Mesenchymal stem cell (in vitro differentiated cells and primary cell): Measurements from ENCODE around the gene TXNRD1.

ENCODE experiments used
- DNase-seq: peaks from one replicate; pipeline ENCODE4 v3.0.0-alpha.2; 2013
- H2AFZ ChIP-seq: one replicate; pipeline ENCODE4 v1.6.1; 2013; ENCODE audit warnings: low read depth, mild to moderate bottlenecking, control low read depth, inconsistent platforms, low read length, moderate library complexity
- H2AK5ac ChIP-seq: 2 replicates; pipeline ENCODE4 v1.6.1; 2013; ENCODE audit warnings: low read length, moderate library complexity, mild to moderate bottlenecking, inconsistent platforms; ENCODE audit not compliant: severe bottlenecking
- H2BK120ac ChIP-seq: one replicate; pipeline ENCODE4 v1.6.1; 2013; ENCODE audit warnings: low read depth, mild to moderate bottlenecking, inconsistent platforms, low read length, moderate library complexity
- H2BK12ac ChIP-seq, 2 experiments: one replicate each; pipeline ENCODE4 v1.6.1; 2013; ENCODE audit warnings: inconsistent platforms in 2 of 2, low read length in 2 of 2, mild to moderate bottlenecking in 2 of 2, moderate library complexity in 2 of 2, control low read depth in 1 of 2
- H2BK15ac ChIP-seq: one replicate; pipeline ENCODE4 v1.6.1; 2013; ENCODE audit warnings: mild to moderate bottlenecking, low read depth, inconsistent platforms; ENCODE audit not compliant: poor library complexity, severe bottlenecking
- H2BK5ac ChIP-seq: 2 replicates; pipeline ENCODE4 v1.6.1; 2013; ENCODE audit warnings: low read depth, mild to moderate bottlenecking, low read length, control low read depth, inconsistent platforms; ENCODE audit not compliant: poor library complexity, severe bottlenecking
- H3K14ac ChIP-seq, 2 experiments: one replicate each; pipeline ENCODE4 v1.6.1; 2013; ENCODE audit warnings: inconsistent platforms in 2 of 2, low read length in 2 of 2, control low read depth in 1 of 2, mild to moderate bottlenecking in 1 of 2, moderate library complexity in 1 of 2
- H3K18ac ChIP-seq, 2 experiments: one replicate each; pipeline ENCODE4 v1.6.1; 2013; ENCODE audit warnings: inconsistent platforms in 2 of 2, low read length in 2 of 2, control low read depth in 1 of 2, low read depth in 1 of 2, mild to moderate bottlenecking in 1 of 2
- H3K23ac ChIP-seq, 2 experiments: one replicate each; pipeline ENCODE4 v1.6.1; 2013; ENCODE audit warnings: inconsistent platforms in 2 of 2, low read length in 2 of 2, mild to moderate bottlenecking in 2 of 2, moderate library complexity in 2 of 2, control low read depth in 1 of 2
- H3K27ac ChIP-seq: 2 replicates; pipeline ENCODE4 v1.5.1; 2013; ENCODE audit warnings: mild to moderate bottlenecking, moderate library complexity, low read length, control low read depth, inconsistent platforms; ENCODE audit not compliant: poor library complexity, severe bottlenecking
- H3K27me3 ChIP-seq, 2 experiments: 2 replicates each; pipeline versions ENCODE4 v1.6.1 to v1.7.0; 2013; ENCODE audit warnings: low read length in 2 of 2, mild to moderate bottlenecking in 2 of 2, moderate library complexity in 2 of 2, control low read depth in 1 of 2, inconsistent platforms in 1 of 2; ENCODE audit not compliant: control insufficient read depth in 1 of 2, insufficient read depth in 1 of 2
- H3K36me3 ChIP-seq, 2 experiments: 2 replicates each; pipeline versions ENCODE4 v1.6.1 to v1.7.0; 2013; ENCODE audit warnings: low read length in 2 of 2, control low read depth in 1 of 2, inconsistent platforms in 1 of 2, low read depth in 1 of 2, mild to moderate bottlenecking in 1 of 2; ENCODE audit not compliant: insufficient read depth in 2 of 2, control insufficient read depth in 1 of 2
- H3K4ac ChIP-seq, 2 experiments: one replicate each; pipeline ENCODE4 v1.6.1; 2013; ENCODE audit warnings: inconsistent platforms in 2 of 2, low read length in 2 of 2, mild to moderate bottlenecking in 2 of 2, moderate library complexity in 2 of 2, control low read depth in 1 of 2, low read depth in 1 of 2
- H3K4me1 ChIP-seq: 2 replicates; pipeline ENCODE4 v1.6.1; 2013; ENCODE audit warnings: low read depth, low read length, control low read depth; ENCODE audit not compliant: control insufficient read depth, insufficient read depth
- H3K4me2 ChIP-seq: 2 replicates; pipeline ENCODE4 v1.6.1; 2013; ENCODE audit warnings: low read length, mild to moderate bottlenecking, inconsistent platforms; ENCODE audit not compliant: poor library complexity, severe bottlenecking
- H3K4me3 ChIP-seq, 2 experiments: 2 replicates each; pipeline versions ENCODE4 v1.5.1 to v1.7.0; 2013; ENCODE audit warnings: low read length in 2 of 2, mild to moderate bottlenecking in 2 of 2, control low read depth in 1 of 2, low read depth in 1 of 2; ENCODE audit not compliant: insufficient read depth in 1 of 2
- H3K79me1 ChIP-seq: replicated peaks from 2 replicates; pipeline ENCODE4 v1.6.1; 2013; ENCODE audit warnings: mild to moderate bottlenecking, control low read depth, low read length, inconsistent platforms; ENCODE audit not compliant: poor library complexity, severe bottlenecking
- H3K9ac ChIP-seq: 2 replicates; pipeline ENCODE4 v1.7.0; 2013; ENCODE audit warnings: mild to moderate bottlenecking, low read length, moderate library complexity
- H3K9me3 ChIP-seq: 2 replicates; pipeline ENCODE4 v1.7.0; 2013; ENCODE audit warnings: mild to moderate bottlenecking, low read length; ENCODE audit not compliant: control insufficient read depth
- H4K8ac ChIP-seq: one replicate; pipeline ENCODE4 v1.6.1; 2013; ENCODE audit warnings: inconsistent platforms, mild to moderate bottlenecking, low read length, moderate library complexity
- H4K91ac ChIP-seq: one replicate; pipeline ENCODE4 v1.6.1; 2013; ENCODE audit warnings: mild to moderate bottlenecking, low read length, inconsistent platforms
- WGBS: methylation state at CpG from one replicate; pipeline ENCODE4 v1.1.7; 2013; ENCODE audit warnings: mixed read lengths; 5-methylcytosine and 5-hydroxymethylcytosine counted together

TXNRD1 gene

DNA sequence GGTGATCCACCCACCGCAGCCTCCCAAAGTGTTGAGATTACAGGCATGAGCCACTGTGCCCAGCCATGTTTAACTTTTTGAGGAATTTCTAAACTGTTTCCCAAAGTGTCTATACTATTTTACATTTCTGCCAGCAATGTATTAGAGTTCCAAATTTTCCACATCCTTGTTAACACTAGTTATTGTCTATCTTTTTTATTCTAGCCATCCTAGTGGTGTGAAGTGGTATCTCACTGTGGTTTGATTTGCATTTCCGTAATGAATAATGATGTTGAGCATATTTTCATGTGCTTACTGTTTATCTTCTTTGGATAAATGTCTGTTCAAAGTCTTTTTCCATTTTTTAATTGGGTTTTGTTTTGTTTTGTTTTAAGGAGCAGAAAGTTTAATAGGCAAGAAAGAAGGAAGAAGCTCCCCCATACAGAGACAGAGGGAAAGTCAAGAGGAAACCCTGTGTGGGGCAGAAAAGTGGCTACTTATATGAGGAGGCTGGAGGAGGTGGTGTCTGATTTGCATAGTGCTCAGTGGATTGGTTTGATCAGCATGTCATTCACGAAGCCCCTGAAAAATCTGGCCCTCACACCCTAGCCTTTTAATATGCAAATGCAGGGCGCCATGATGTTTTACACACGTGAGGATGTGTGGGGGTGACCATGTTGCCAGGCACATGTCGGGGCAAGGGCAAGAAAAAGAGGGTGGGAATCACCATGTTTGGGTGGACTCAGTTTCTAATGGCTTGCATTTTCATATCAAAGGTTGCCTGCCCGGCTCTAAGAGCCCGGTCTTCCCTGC, 14.9 kb downstream of the TXNRD1 start:
- Histone ChIP-seq H2AFZ (no peak overlapping the region), H3K4me1 (no peaks in the 10 kb centered on the region), H2AK5ac (no peak overlapping the region), H3K9ac (no peak overlapping the region), H3K18ac (no peak overlapping the region), H2BK5ac (no peak overlapping the region), H3K4ac (no peak overlapping the region), H3K4me3 (no peak overlapping the region), H3K23ac (no peak overlapping the region), H4K91ac (no peak overlapping the region), H3K79me1 (no peaks in the 10 kb centered on the region), H4K8ac (no peak overlapping the region), H3K14ac (no peak overlapping the region), H2BK15ac (no peak overlapping the region), H2BK12ac (no peak overlapping the region), H2BK120ac (no peak overlapping the region), H3K4me2 (no peak overlapping the region), H3K36me3 (no peaks in the 10 kb centered on the region), H3K9me3 (peaks cover 28% of the 10 kb centered on the region), H3K27me3 (no peaks in the 10 kb centered on the region), H3K27ac (no peak overlapping the region)
- WGBS = 78% methylated on average over 8 of the region's 8 CpGs
- no peak for DNase-seq

DNA sequence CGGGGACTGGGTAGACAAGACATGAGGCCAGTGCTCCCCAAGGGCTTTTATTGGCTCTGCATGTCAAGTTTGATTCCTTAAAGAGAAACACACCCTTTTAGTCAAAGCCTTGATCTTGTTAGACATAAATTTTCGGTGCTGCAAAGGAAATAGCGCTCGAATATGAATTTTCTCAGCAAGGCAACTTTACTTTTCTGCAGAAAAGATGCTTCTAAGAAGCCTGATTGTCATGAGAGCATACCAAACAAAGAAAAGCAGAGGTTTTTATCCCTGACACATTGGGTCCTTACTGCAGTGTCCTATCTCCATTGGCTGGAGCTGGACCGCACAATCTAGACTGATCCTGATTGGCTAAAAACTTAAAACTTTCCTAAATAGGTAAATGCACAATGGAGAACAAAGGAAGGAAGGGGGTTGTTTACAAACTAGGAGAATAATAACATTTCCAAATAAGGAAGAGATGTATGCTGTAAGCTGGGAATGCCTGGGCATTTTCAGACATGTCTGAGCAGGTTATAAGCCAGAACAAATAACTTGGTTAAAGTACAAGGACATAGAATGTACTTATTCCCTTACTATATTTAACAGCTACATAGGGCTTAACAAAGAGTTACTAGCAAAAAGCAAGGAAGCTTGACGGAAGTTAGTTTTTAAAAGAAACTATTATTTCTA, 17.2 kb downstream of the TXNRD1 start:
- H3K4me3 ChIP-seq = no peak overlapping the region
- H2BK15ac ChIP-seq = no peak overlapping the region
- no peak overlapping the region for H4K91ac ChIP-seq
- no peaks in the 10 kb centered on the region for H3K4me1 ChIP-seq
- H3K18ac ChIP-seq = no peak overlapping the region
- H3K27ac ChIP-seq = no peak overlapping the region
- H3K9me3 ChIP-seq = peaks cover 39% of the 10 kb centered on the region
- no peaks in the 10 kb centered on the region for H3K79me1 ChIP-seq
- no peak overlapping the region for H2BK120ac ChIP-seq
- no peak overlapping the region for H3K9ac ChIP-seq
- no peak overlapping the region for H2AK5ac ChIP-seq
- no peak overlapping the region for H2AFZ ChIP-seq
- H3K23ac ChIP-seq = no peak overlapping the region
- no peaks in the 10 kb centered on the region for H3K27me3 ChIP-seq
- no peak overlapping the region for H3K14ac ChIP-seq
- WGBS = 95% methylated on average over 4 of the region's 6 CpGs
- DNase-seq = no peak
- H4K8ac ChIP-seq = no peak overlapping the region
- H3K4me2 ChIP-seq = no peak overlapping the region
- no peaks in the 10 kb centered on the region for H3K36me3 ChIP-seq
- H3K4ac ChIP-seq = no peak overlapping the region
- H2BK5ac ChIP-seq = no peak overlapping the region
- H2BK12ac ChIP-seq = no peak overlapping the region

DNA sequence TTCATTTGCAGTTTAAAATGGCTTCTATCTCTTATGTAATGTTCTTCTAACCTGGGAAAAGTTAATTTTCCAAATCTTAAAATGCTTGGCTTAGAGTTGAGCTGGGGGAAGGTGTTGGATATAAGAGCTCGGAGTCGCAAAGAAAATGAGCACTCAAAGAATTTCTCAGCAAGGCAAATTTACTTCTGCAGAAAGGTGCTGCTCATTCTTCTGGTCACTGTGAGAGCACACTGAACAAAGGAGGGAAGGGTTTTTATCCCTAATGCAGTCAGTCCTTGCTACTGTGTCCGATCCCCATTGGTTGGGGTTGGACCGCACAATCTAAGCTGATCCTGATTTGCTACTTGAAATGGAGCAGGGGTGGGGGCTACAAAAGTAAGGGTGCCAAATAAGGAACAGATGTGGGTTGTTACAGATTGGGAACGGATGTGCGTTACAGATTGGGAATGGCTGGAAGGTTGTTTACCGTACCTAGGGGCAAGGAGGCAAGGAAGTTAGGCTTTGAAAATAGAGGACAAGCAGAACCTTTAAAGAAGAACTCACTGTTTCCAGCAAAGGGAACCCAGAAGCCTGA, 19.4 kb downstream of the TXNRD1 start:
- Histone ChIP-seq H4K8ac (no peak overlapping the region), H3K14ac (no peak overlapping the region), H3K79me1 (no peaks in the 10 kb centered on the region), H3K18ac (no peak overlapping the region), H2BK5ac (no peak overlapping the region), H2BK120ac (no peak overlapping the region), H2AK5ac (no peak overlapping the region), H3K9me3 (peaks cover 39% of the 10 kb centered on the region), H3K27ac (no peak overlapping the region), H3K4me1 (no peaks in the 10 kb centered on the region), H3K9ac (no peak overlapping the region), H3K4me2 (no peak overlapping the region), H2BK15ac (no peak overlapping the region), H3K4me3 (peak overlapping the region in 1 of 2 experiments; percentile 18), H3K36me3 (no peaks in the 10 kb centered on the region), H4K91ac (no peak overlapping the region), H3K23ac (no peak overlapping the region), H2AFZ (no peak overlapping the region), H3K27me3 (no peaks in the 10 kb centered on the region), H3K4ac (no peak overlapping the region), H2BK12ac (no peak overlapping the region)
- WGBS = 98% methylated on average over 7 of the region's 7 CpGs
- no peak for DNase-seq

DNA sequence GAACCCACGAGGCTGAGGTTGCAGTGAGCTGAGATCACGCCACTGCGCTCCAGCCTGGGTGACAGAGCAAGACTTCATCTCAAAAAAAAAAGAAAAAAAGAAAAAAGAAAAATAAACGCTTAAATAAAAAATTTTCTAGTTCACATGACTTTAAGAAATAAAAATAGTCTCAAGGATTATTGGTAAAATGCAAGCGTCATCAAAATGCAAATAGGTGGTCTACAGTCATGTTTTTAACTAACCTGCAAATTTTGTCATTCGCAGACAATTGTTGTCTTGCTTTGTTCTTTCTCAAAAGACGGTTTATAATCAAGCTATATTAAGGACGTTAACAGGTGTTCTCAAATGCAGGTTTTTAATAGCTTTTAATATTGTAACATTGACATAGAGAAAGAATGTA, 22.4 kb downstream of the TXNRD1 start:
- no peak overlapping the region for H4K91ac ChIP-seq

More for the DNA sequence above, 22.4 kb downstream of the TXNRD1 start:
- no peak overlapping the region for H3K4ac ChIP-seq
- no peak for DNase-seq
- 84% methylated on average over 4 of the region's 8 CpGs for WGBS
- H2BK12ac ChIP-seq = no peak overlapping the region
- H2AK5ac ChIP-seq = no peak overlapping the region
- H3K9ac ChIP-seq = no peak overlapping the region
- no peak overlapping the region for H3K18ac ChIP-seq
- H3K23ac ChIP-seq = no peak overlapping the region
- H2BK120ac ChIP-seq = no peak overlapping the region
- H2BK15ac ChIP-seq = no peak overlapping the region
- H2AFZ ChIP-seq = no peak overlapping the region
- no peaks in the 10 kb centered on the region for H3K27me3 ChIP-seq
- H3K27ac ChIP-seq = no peak overlapping the region
- H3K14ac ChIP-seq = no peak overlapping the region
- no peak overlapping the region for H3K4me2 ChIP-seq
- peaks cover 29% of the 10 kb centered on the region for H3K9me3 ChIP-seq
- no peaks in the 10 kb centered on the region for H3K79me1 ChIP-seq
- no peak overlapping the region for H4K8ac ChIP-seq
- H3K4me1 ChIP-seq = no peaks in the 10 kb centered on the region
- H3K4me3 ChIP-seq = no peak overlapping the region
- H3K36me3 ChIP-seq = no peaks in the 10 kb centered on the region
- H2BK5ac ChIP-seq = no peak overlapping the region
